ENCODE results near the gene PRKAR2B.

PRKAR2B gene

DNA sequence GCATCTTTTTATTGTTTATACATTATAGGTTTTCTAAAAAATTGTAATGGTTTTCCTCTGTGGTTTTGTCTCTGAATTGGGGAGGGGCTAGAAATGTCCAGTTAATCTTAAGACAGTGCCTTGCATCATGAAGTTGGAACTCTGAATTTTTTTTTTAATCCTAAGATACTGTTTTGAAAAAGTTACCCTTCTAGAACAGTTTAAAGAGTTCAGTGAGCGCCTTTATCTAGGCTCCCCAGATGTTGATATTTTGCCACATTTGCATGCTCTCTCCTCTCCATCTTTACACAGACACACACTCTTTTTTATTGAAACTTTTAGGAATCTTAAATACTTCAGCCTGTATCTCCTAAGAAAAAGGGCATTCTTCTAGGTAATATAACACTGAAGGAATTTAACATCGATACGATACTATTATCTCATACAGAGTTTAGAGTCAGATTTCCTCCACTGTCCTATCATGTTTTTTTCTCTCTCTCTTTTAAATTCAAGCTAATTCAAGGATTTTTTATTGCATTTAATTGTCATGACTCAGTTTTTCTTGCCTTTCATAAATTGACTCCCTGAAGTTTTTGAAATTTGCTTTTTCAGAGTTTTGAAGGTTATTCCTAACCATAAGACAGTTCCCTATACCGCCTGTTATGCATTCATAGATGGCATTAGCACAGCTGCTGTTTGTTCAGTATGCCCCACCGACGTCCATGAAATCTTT lies 31.5 kb downstream of the PRKAR2B start:
- no peak overlapping the region for H2BK15ac ChIP-seq (ENCODE audit: low read length)
- no CpG with 5 or more reads among the region's 6 CpGs for WGBS, 2 donors (ENCODE audit: extremely low coverage in 2 of 2, insufficient read length in 2 of 2, insufficient replicate concordance in 1 of 2)
- H3K4ac ChIP-seq (ENCODE audit: low read length), result no peak overlapping the region
- H2AFZ ChIP-seq (ENCODE audit: low read length), result no peak overlapping the region
- no peak overlapping the region for H3K18ac ChIP-seq (ENCODE audit: low read length)
- H3K14ac ChIP-seq (ENCODE audit: low read length), result no peak overlapping the region
- no peak overlapping the region for H2BK5ac ChIP-seq (ENCODE audit: low read length)
- no peaks in the 10 kb centered on the region for H3K9me3 ChIP-seq (replicated peaks in 1 of 2; ENCODE audit: control insufficient read depth in 2 of 2, insufficient read depth in 1 of 2, low read depth in 1 of 2, low read length in 2 of 2)
- no peak overlapping the region for H4K91ac ChIP-seq (ENCODE audit: low read depth, low read length, poor library complexity)
- no peak overlapping the region for H3K4me2 ChIP-seq (ENCODE audit: insufficient read depth, low read length, poor library complexity, severe bottlenecking)
- H3K4me3 ChIP-seq (ENCODE audit: low read length in 2 of 2), result no peak overlapping the region
- H3K23ac ChIP-seq (ENCODE audit: low read depth, low read length, poor library complexity), result no peak overlapping the region
- no peaks in the 10 kb centered on the region for H3K27me3 ChIP-seq (ENCODE audit: control insufficient read depth in 3 of 3, insufficient read depth in 3 of 3, low read depth in 1 of 3, low read length in 3 of 3)
- H2BK120ac ChIP-seq (ENCODE audit: low read depth, low read length), result no peak overlapping the region
- no peaks in the 10 kb centered on the region for H3K36me3 ChIP-seq (replicated peaks in 1 of 2; ENCODE audit: control insufficient read depth in 2 of 2, insufficient read depth in 2 of 2, low read length in 2 of 2)
- no peak for DNase-seq (ENCODE audit: low spot score)
- H3K27ac ChIP-seq (replicated peaks; ENCODE audit: low read length), result no peak overlapping the region
- no peak overlapping the region for H4K8ac ChIP-seq (ENCODE audit: low read depth, low read length)
- H2BK12ac ChIP-seq (ENCODE audit: low read length), result no peak overlapping the region
- H3K9ac ChIP-seq (ENCODE audit: low read depth, low read length, poor library complexity), result no peak overlapping the region
- no peak overlapping the region for H2AK5ac ChIP-seq (ENCODE audit: low read depth, low read length)
- H3K79me1 ChIP-seq (ENCODE audit: low read depth, low read length), result no peaks in the 10 kb centered on the region
- peaks cover 0 to 8% of the 10 kb centered on the region in 2 donors for H3K4me1 ChIP-seq (ENCODE audit: control insufficient read depth in 2 of 2, insufficient read depth in 1 of 2, low read depth in 1 of 2, low read length in 2 of 2)

GRCh38 chr7:107076781-107077698 lies 32.5 kb downstream of the PRKAR2B start:
- no CpG with 5 or more reads among the region's 8 CpGs for WGBS, 2 donors (ENCODE audit: extremely low coverage in 2 of 2, insufficient read length in 2 of 2, insufficient replicate concordance in 1 of 2)
- Histone ChIP-seq H3K14ac (ENCODE audit: low read length) (no peak overlapping the region), H3K27ac (replicated peaks; ENCODE audit: low read length) (no peak overlapping the region), H3K4ac (ENCODE audit: low read length) (no peak overlapping the region), H4K91ac (ENCODE audit: low read depth, low read length, poor library complexity) (no peak overlapping the region), H2BK15ac (ENCODE audit: low read length) (no peak overlapping the region), H3K36me3 (replicated peaks in 1 of 2; ENCODE audit: control insufficient read depth in 2 of 2, insufficient read depth in 2 of 2, low read length in 2 of 2) (no peaks in the 10 kb centered on the region), H3K27me3 (ENCODE audit: control insufficient read depth in 3 of 3, insufficient read depth in 3 of 3, low read depth in 1 of 3, low read length in 3 of 3) (no peaks in the 10 kb centered on the region), H2BK12ac (ENCODE audit: low read length) (no peak overlapping the region), H3K4me1 (ENCODE audit: control insufficient read depth in 2 of 2, insufficient read depth in 1 of 2, low read depth in 1 of 2, low read length in 2 of 2) (peaks cover 0 to 8% of the 10 kb centered on the region in 2 donors), H4K8ac (ENCODE audit: low read depth, low read length) (no peak overlapping the region), H2AFZ (ENCODE audit: low read length) (no peak overlapping the region), H3K18ac (ENCODE audit: low read length) (no peak overlapping the region), H2BK5ac (ENCODE audit: low read length) (no peak overlapping the region), H3K9me3 (replicated peaks in 1 of 2; ENCODE audit: control insufficient read depth in 2 of 2, insufficient read depth in 1 of 2, low read depth in 1 of 2, low read length in 2 of 2) (no peaks in the 10 kb centered on the region), H3K4me3 (ENCODE audit: low read length in 2 of 2) (no peak overlapping the region), H3K9ac (ENCODE audit: low read depth, low read length, poor library complexity) (no peak overlapping the region), H3K79me1 (ENCODE audit: low read depth, low read length) (no peaks in the 10 kb centered on the region), H3K23ac (ENCODE audit: low read depth, low read length, poor library complexity) (no peak overlapping the region), H2BK120ac (ENCODE audit: low read depth, low read length) (no peak overlapping the region), H3K4me2 (ENCODE audit: insufficient read depth, low read length, poor library complexity, severe bottlenecking) (no peak overlapping the region), H2AK5ac (ENCODE audit: low read depth, low read length) (no peak overlapping the region)
- no peak for DNase-seq (ENCODE audit: low spot score)

DNA sequence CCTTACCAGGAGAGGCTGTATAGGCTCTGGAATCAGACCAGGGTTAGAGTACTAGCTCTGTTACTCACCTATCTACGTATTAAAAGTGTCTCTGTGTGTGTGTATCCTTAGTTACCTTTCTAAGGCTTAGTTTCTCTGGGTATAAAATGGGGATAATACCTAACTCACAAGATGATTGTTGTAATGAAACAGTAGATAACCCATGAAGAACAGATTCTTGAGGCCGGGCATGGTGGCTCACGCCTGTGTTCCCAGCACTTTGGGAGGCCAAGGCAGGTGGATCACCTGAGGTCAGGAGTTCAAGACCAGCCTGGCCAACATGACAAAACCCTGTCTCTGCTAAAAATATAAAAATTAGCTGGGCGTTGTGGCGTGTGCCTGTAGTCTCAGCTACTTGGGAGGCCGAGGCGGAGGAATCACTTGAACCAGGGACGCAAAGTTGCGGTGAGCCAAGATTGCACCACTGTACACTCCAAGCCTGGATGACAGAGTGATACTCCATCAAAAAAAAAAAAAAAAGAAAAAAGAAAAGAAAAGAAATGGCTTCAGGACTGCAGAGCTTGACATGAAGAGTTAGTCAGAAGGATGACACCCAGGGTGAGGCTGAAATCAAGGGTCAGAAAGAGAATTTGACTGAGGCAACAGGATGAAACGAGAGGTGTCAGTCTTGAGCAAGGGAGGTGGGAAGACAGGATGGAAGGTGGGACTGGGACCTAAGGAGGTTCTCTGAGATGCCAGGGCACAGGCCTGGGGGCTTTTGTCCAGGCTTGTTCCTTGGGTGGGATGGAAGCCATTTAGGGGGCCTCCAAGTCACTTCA lies 33.4 kb downstream of the PRKAR2B start:
- DNase-seq (ENCODE audit: low spot score), result no peak
- Histone ChIP-seq H3K4me1 (ENCODE audit: control insufficient read depth in 2 of 2, insufficient read depth in 1 of 2, low read depth in 1 of 2, low read length in 2 of 2) (peaks cover 0 to 8% of the 10 kb centered on the region in 2 donors), H2AFZ (ENCODE audit: low read length) (no peak overlapping the region), H3K18ac (ENCODE audit: low read length) (no peak overlapping the region), H4K91ac (ENCODE audit: low read depth, low read length, poor library complexity) (no peak overlapping the region), H3K23ac (ENCODE audit: low read depth, low read length, poor library complexity) (no peak overlapping the region), H3K36me3 (replicated peaks in 1 of 2; ENCODE audit: control insufficient read depth in 2 of 2, insufficient read depth in 2 of 2, low read length in 2 of 2) (no peaks in the 10 kb centered on the region), H3K79me1 (ENCODE audit: low read depth, low read length) (no peaks in the 10 kb centered on the region), H3K27ac (replicated peaks; ENCODE audit: low read length) (no peak overlapping the region), H3K9ac (ENCODE audit: low read depth, low read length, poor library complexity) (no peak overlapping the region), H2BK15ac (ENCODE audit: low read length) (no peak overlapping the region), H2AK5ac (ENCODE audit: low read depth, low read length) (no peak overlapping the region), H3K27me3 (ENCODE audit: control insufficient read depth in 3 of 3, insufficient read depth in 3 of 3, low read depth in 1 of 3, low read length in 3 of 3) (no peaks in the 10 kb centered on the region), H3K14ac (ENCODE audit: low read length) (no peak overlapping the region), H2BK12ac (ENCODE audit: low read length) (no peak overlapping the region), H4K8ac (ENCODE audit: low read depth, low read length) (no peak overlapping the region), H3K4me3 (ENCODE audit: low read length in 2 of 2) (no peak overlapping the region), H2BK120ac (ENCODE audit: low read depth, low read length) (no peak overlapping the region), H2BK5ac (ENCODE audit: low read length) (no peak overlapping the region), H3K4me2 (ENCODE audit: insufficient read depth, low read length, poor library complexity, severe bottlenecking) (no peak overlapping the region), H3K4ac (ENCODE audit: low read length) (no peak overlapping the region), H3K9me3 (replicated peaks in 1 of 2; ENCODE audit: control insufficient read depth in 2 of 2, insufficient read depth in 1 of 2, low read depth in 1 of 2, low read length in 2 of 2) (no peaks in the 10 kb centered on the region)
- no CpG with 5 or more reads among the region's 10 CpGs for WGBS, 2 donors (ENCODE audit: extremely low coverage in 2 of 2, insufficient read length in 2 of 2, insufficient replicate concordance in 1 of 2)
